Activated naive CD4-positive, alpha-beta T cell treated with Interleukin-2 at 50 U/mL for 16 hours (primary cell): ENCODE results near the gene CC2D1A.

Source experiments
- DNase-seq: peaks from one replicate; pipeline ENCODE4 v3.0.0-alpha.2; 2020

CC2D1A gene

GRCh38 chr19:13880059-13881043 is 25.6 kb upstream of the CC2D1A start:
- peak; percentile 99 for DNase-seq

DNA sequence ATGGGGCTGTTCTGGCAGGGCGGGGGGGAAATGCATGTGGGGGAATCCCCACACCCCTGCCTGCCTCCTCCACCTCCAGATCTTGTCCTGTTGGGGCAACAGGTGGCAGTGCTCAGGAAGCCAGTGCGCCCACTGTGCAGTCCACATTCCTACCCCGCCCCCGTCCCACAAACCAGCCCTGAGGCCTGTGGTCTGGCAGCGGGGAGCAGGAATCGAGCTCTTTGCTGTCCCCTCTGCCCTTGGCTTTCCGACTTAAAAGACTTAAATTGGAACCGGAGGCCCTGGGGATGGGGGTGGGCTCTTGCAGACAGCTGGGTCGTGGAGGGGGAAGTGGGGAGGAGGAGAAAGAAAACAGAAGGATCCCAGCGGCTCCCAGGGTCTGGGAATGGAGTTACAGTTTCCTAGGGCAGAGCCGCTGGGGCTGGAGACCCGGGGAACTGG is 24.7 kb upstream of the CC2D1A start:
- DNase-seq = peak; percentile 32

- DNase-seq = peak; percentile 40
Measured at GRCh38 chr19:13881692-13882418, 24.1 kb upstream of the CC2D1A start.

GRCh38 chr19:13882419-13882795 is 23.6 kb upstream of the CC2D1A start:
- DNase-seq = no peak

DNA sequence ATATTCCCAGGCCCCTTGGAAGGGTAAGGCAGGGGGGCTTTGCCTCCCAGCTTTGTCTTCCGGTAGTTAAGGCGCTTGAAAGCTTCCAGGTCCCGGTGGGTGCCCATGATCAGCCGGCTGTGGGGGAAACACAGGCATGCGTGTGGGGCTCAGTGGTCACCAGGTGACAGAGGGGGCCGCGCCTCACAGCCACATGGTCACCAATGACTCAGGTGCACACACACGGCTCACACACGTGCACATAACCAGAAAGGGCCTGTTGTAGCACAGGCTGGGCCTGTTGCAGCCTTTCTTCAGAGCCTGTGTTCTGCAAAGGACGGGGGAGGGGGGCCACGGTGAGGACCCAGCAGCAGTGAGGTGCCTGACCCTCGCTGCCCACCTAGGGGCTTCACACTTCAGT is 23.2 kb upstream of the CC2D1A start:
- no peak for DNase-seq

- no peak for DNase-seq
Measured at GRCh38 chr19:13883516-13884064, 22.4 kb upstream of the CC2D1A start.

DNA sequence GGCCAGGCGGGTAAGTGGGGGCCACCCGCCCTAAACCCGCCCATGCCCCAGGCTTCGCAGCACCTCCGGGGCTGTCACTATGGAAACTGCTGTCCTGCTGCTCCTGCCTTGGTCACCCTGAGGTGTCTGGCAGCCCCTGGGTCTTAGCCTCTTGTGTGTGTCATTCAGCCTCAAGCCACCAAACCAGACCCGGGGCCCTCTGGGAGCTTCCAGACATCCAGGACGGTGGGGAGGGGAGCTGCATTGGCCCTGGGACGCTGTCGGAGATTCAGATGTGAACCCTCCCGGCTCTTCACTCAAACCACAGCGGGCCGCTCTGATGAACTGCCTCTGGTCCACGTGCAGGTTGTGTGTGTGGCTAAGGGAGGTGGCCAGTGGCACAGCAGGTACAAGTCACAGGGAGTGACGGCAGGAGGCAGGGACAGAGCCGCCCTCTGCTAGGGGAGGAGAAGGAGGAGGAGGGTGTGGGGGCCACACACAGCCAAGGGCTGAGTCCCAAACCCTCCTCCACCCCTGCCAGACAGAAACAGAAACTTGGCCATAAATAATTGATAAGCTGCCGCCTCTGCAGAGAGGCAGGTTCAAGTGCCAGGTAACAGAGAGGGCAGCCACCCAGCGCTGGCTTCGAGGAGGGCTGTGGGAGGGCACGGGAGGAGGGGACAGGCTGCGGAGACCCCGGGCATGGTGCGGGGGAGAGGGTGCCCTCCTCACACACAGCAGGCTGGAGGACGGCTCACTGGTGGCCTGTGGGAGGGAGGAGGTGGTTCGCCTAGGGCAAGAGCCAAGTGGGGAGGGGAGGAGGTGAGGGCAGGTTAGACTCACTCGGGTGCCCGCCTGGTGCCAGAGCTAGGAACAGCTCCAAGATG is 21.0 kb upstream of the CC2D1A start:
- no peak for DNase-seq

- no peak for DNase-seq
Measured at GRCh38 chr19:13885826-13886365, 20.1 kb upstream of the CC2D1A start.

DNA sequence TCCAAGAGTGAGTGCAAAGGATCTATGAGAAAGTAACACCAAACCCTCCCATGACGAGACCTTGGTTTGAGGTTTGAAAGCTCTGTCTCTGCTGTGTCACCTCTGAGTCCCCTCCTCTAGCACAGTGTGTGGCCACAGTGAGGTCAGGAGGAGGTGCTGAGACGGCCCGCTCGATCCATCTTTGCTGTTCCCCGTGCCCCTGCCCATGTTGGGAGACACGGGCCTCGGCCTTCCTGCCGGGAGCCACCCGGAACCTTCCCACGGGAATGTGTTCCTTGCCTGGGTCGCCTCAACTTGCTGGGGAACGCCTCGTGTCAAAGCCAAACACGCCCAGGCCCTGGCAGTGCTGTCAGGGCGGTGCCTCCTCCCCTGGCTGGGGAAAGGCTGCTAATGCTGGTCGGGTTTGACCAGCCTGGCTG is 19.0 kb upstream of the CC2D1A start:
- no peak for DNase-seq

GRCh38 chr19:13887517-13887916 is 18.5 kb upstream of the CC2D1A start:
- DNase-seq = no peak

GRCh38 chr19:13888281-13888680 is 17.7 kb upstream of the CC2D1A start:
- DNase-seq = no peak

GRCh38 chr19:13890136-13890535 is 15.9 kb upstream of the CC2D1A start:
- no peak for DNase-seq

- DNase-seq = no peak
Measured at GRCh38 chr19:13892870-13893269, 13.1 kb upstream of the CC2D1A start.

DNA sequence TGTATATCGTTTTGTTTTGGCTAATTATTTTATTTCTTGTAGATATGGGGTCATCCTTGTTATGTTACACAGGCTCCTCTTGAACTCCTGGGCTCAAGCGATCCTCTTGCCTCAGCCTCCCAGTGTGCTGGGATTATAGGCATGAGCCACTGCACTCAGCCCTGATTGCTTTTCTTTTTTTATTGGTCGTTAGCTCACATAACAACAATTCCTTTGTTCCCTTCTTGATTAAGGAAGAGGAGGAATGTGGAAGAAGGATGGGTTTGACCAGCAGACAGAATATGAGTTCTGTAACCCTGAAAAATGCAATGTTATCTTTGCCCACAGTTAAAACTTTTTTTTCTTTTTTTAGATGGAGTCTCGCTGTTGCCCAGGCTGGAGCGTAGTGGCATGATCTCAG is 11.4 kb upstream of the CC2D1A start:
- DNase-seq = no peak

GRCh38 chr19:13896227-13896626 is 9.8 kb upstream of the CC2D1A start:
- no peak for DNase-seq

- no peak for DNase-seq
Measured at GRCh38 chr19:13899393-13899792, 6.6 kb upstream of the CC2D1A start.

GRCh38 chr19:13899912-13900584 is 6.0 kb upstream of the CC2D1A start:
- DNase-seq = no peak

DNA sequence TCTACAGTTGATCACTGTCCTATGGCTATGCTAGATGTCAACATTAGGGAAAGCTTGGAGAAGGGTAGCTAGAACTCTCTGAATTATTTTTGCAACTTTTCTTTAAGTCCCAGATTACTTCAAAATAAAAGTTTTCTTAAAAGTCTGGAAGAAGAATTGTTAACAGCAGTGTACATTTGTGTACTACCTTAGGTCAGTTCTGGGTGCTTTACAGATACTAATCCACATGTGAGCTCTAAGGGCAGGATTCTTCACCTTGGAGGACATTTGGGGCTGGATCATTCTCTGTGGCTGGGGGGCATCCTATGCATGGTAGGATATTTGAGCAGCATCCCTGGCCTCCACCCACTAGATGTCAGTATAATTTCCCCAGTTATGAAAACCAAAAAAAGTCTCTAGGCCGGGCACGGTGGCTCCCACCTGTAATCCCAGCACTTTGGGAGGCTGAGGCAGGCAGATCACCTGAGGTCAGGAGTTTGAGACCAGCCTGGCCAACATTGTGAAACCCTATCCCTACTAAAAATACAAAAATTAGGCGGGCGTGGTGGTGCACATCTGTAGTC is 2.9 kb upstream of the CC2D1A start:
- peak; percentile 36 for DNase-seq

- no peak for DNase-seq
Measured at GRCh38 chr19:13906521-13906904, 512 bp downstream of the CC2D1A start.

DNA sequence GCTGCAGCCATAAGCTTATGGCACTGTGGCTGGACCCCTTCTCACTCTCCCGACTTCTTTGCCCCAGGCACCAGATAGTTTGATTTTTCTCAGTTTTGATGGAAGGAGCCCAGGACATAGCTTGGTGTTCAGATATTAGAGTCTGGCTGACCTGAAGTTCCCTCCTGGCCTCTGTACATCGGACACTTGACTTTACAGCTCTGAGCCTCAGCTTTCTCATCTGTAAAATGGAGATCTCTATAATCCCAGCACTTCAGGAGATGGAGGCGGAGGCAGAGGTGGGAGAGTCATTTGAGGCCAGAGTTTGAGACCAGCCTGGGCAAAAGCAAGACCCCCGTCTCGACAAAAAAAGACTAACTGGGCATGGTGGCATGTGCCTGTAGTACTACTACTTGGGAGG is 909 bp downstream of the CC2D1A start:
- no peak for DNase-seq

GRCh38 chr19:13908674-13909073 is 2.7 kb downstream of the CC2D1A start:
- no peak for DNase-seq
